Bone marrow (tissue), 2 donors: ENCODE measurements around the gene C6orf89.
A peak's percentile ranks its signal among the peaks of the same experiment; 100 is the strongest.
"Not testable (repeated sequence)": the region's sequence is repeated elsewhere in the genome, so short reads cannot be mapped to it uniquely, and the experiment has no call there.

Experiments
- DNase-seq, 2 donors: peaks; one replicate each; lab custom pipeline; 2025; lab: John Stamatoyannopoulos, UW

The C6orf89 gene

DNA sequence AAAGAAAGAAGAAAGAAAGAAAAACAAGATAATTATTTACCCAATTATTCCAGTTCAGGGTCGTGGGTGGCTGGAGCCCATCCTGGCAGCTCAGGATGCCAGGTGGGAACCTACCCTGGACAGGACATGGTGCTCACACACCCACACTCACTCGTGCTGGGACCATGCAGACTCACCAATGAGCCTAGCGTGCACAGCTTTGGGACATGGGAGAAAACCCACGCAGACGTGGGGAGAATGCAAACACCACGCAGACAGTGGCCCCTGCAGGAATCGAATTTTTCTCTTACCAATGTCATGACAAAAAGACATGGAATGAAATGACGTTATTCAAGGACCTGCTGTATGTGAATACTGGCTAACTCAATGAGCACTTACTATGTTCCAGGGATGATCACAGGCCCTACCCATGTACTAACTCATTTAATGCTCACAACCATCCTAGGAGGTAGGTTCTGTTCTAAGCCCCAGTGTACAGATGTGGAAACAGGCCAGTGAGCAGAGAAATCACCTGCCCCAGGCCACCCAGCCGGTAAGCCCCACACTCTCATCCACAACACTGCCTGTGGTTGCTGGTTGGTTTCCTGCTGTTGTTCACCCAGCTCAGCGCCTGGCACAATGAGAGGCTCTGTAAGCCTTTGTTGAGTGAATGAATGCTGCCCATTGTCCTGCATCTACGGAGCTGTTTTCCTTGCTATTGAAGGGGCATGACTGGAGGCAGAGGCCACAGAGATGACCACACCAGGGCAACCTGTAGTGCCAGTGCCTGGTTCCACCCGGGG lies 62.0 kb downstream of the C6orf89 start:
- no peak for DNase-seq

DNA sequence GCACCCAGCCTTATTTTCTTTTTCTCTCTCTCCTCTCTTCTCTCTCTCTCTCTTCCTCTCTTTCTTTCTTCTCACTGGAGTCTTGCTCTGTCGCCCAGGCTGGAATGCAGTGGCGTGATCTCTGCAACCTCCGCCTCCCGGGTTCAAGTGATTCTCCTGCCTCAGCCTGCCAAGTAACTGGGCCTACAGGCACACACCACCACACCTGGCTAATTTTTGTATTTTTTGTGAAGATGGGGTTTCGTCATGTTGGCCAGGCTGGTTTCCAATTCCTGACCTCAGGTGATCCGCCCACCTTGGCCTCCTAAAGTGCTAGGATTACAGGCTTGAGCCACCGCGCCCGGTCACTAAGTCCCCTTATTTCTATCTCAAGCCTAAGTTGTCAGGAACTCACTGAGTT lies 63.3 kb downstream of the C6orf89 start:
- DNase-seq: not testable (repeated sequence)

DNA sequence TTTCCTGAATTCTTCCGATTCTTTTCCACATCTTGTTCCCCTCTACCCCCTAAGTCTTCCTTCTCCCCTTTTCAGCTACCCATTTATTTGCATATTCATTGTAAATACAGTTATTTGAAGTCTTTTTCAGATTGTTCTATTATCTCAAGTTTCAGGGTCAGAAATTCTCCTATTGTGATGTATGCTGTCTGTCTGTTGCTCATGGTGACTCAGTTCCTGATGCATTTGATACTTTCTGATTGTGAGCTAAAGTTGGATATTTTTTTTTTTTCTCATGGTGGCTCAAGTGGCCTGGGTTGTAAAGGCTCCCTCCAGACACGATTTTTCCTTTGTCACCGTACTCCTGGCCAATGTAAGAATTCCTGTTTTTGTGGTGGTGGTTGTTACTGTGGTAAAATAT lies 63.9 kb downstream of the C6orf89 start:
- no peak for DNase-seq

DNA sequence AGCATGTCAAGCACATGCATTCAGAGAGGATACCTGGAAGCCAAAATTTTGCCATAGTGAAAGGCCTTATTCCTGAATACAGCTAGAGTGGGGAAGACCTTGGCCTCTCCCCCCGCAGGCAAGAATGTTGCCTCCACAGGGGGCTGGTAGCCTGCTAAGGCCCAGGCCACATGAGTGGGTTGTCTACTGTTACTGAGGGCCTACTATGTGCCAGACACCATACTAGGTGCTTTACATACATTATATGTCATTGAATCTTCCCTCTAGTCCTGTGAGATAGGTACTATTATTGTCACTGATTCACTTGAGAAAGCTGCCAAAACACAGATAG lies 68.1 kb downstream of the C6orf89 start:
- DNase-seq: no peak

DNA sequence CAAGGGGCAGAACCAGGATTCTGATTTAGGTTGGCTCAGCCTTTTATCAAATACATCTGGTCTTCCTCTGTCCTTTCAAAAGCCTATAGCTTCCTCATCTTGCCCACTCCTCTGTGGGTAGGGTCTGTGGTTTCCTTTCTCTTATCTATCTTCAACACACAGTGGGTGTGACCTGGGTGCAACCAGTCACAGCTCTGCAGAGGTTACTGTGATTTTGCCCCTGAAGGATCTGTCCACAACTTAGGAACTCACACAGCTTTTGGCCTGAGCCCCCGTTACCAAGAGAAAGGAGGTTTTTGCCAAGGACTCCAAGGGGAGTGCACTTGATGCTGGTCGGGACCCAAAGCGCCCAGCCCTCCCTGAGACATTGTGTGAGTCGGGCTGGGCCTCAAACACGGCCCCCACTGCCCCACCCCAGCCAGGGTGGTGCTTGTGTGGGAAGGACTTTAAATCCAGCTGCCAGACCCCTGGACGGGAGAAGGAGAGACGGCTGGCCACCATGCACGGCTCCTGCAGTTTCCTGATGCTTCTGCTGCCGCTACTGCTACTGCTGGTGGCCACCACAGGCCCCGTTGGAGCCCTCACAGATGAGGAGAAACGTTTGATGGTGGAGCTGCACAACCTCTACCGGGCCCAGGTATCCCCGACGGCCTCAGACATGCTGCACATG lies 68.6 kb downstream of the C6orf89 start, which contains the start of gene PI16:
TSS of gene PI16 (plus strand) at position 477 of the 670 bp plus-strand sequence. CDS start at position 500, 23 bp downstream.
- DNase-seq: peak in 1 of 2 donors; percentile 81

DNA sequence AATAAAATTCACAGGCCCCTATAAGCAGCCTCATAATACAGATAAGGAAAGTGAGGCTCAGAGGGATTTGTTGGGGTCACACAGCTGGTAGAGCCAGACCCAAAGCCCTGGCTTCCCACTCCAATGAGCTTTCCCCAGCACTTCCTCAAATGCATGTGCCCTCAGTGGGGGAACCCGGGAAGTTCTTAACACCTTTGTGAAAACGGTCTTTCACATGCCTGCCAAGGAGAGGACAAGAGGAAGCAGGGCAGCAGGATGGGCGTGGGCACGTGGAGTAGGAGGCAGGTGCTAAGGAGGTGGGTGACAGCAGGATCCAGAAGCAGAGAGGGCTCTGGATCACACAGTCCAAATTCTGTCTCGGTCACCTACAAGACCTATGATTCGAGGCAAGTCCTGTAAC lies 69.4 kb downstream of the C6orf89 start:
- no peak for DNase-seq

DNA sequence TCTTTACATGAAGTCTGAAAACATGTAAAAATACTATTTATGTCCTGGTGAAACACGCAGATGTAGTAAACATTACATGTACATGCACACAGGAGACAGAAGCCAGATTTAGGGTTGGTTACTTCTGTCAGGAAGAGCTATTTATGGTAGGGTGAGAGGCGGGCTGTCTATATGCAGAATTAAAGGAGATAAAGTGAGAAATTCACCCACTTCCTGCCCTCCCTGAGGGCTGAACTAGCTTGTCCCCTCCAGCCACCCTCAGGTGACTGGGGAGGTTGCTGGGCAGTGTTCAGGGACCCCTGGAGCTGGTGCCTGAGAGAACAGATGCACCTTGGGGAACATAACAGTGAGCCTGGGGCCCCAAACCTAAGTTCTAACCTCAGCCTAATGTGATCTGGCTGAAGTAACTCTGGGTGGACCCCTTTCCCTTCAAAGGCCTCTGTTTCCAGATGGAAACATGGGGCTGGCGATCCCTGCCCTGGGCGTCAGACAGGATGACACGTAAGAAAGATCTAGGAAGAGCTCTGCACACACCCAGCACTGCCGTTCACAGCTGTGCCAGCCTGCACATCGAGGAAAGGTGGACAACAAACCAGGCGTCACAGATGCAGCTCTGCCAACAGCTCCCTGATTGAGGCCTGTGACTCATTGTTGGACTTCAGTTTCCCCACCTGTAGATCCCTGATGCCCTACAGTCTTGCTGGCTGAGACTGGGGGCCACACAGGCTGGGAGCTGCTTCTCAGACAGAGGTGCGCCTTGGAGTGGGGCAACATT lies 70.1 kb downstream of the C6orf89 start:
- DNase-seq: no peak

DNA sequence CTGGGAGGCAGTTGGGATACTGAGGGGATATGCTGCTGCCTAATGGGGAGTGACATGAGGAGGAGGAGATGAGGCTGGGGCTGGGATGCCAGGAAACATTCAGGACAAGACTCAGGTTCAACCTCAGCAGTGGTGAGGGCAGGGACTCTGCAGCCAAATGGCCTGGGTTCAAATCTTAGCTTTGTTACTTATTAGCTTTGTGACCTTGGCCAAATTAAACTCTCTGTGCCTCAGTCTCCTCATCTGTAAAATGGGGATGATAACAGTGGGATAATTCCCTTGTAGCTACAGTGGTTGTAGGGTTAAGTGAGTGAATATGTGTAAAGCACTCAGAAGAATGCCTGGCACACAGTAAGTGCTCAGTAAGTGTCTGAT lies 70.7 kb downstream of the C6orf89 start:
- DNase-seq: no peak

DNA sequence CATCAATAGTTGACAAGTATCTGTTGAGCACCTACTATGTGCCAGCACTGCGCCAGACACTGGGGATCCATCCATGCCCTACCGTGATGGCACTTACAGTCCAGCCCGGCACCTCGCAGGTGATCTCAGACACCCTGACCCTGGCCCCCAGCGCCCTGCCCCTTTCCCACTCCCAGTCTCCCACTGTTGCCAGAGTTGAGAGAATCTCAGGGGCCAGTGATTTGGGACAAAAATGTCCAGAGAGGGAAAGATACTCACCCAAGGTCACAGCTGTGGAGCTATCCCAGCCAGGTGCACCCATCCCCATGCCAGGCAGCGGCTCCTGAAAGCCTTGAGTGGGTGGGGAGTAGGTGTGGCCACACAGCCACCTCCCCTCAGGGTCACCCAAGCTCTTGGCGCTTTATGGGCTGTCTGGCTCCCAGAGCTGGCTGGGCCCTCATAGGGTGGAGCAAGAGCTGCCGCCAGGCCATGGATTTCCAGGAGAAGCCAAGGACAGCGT lies 72.1 kb downstream of the C6orf89 start:
- no peak for DNase-seq

DNA sequence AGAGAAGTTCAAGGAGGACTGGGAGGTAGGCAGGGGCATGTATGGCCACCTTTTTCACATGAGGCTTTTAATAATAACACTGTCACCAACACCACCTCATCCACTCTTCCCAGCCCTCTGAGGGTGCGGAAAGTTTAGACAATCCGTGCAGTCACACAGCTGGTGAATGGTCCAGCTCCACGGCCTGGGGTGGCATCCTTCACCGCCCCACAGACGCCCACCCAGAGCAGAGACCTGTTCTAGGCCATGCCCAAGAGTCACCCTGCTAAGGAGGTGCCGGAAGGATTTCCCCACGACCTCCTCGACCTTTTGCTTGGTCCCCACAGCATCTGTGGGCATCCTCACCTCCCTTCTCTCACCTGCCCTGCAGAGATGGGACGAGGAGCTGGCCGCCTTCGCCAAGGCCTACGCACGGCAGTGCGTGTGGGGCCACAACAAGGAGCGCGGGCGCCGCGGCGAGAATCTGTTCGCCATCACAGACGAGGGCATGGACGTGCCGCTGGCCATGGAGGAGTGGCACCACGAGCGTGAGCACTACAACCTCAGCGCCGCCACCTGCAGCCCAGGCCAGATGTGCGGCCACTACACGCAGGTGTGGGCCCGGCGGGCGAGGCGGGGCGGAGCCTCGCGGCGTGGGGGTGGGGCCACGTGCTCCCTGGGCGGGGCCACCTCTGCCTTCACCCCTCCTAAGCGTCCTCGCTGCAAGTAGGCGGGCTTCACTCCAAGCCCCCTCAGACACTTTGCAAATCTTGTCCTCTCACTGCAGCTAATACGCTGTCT lies 73.2 kb downstream of the C6orf89 start:
- no peak for DNase-seq

DNA sequence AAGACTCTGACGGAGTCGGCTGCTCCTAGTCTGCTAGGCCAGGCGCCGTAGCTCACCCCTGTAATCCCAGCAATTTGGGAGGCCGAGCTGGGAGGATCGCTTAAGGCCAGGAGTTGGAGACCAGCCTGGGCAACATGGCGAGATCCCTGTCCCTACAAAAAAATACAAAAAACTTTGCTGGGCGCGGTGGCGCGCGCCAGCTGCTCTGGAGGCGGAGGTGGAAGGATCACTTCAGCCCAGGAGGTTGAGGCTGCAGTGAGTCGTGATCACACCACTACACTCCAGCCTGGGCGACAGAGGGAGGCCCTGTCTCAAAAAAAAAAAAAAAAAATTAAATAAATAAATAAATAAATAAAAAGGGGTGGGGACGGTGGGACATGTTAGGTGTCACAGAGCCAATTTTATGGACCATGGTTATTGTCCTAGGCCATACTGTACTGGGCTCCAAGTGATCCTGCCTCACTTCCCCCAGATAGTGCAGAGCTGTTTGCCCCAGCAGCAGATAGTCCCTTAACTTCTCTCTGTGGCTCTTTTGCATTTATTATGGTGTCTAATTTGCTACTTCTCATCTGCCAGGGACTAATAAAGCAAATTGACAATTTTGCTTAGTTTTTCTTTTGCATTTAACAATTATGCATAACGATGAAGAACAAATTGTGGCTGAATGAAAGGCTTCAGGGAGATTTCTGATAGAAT lies 74.0 kb downstream of the C6orf89 start:
- DNase-seq: no peak

DNA sequence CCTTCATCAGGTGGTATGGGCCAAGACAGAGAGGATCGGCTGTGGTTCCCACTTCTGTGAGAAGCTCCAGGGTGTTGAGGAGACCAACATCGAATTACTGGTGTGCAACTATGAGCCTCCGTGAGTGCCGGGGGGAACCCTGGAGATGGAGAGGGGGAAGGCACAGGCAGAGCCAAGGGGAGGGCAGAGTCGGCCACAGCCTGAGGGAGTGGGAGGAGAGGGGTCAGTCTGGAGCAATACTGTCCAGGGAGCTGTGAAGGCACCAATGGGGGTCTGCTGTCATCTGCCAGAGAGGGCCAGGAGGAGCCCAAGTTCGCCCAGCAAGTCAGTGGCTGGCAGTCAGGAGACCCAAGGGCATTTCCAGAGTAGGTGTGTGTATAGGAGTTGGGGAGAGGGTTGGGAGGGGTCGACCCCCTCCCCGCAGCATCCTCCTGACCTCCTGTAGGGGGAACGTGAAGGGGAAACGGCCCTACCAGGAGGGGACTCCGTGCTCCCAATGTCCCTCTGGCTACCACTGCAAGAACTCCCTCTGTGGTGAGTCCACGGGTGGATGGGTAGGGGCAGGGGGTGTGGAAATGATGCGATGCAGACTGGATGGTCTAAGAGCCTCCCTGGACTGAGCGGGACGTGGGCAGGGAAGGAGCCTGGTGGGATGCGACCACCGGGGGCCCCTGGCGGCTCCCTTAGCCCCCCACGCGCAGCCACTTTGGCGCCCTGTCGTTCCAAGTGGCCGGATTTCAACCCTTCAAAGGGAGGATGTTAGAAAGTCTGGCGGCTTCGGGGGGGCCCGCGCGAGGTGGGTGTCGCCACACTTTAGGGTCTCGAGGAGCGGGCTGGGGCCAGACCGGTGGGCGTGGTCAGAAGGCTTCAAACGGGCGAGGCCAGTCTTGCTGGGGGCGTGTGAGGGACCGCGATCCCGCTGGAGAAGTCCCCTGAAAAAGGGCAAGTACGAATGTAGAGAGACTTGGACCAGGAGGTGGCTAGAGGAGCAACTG lies 76.0 kb downstream of the C6orf89 start:
- no peak for DNase-seq

DNA sequence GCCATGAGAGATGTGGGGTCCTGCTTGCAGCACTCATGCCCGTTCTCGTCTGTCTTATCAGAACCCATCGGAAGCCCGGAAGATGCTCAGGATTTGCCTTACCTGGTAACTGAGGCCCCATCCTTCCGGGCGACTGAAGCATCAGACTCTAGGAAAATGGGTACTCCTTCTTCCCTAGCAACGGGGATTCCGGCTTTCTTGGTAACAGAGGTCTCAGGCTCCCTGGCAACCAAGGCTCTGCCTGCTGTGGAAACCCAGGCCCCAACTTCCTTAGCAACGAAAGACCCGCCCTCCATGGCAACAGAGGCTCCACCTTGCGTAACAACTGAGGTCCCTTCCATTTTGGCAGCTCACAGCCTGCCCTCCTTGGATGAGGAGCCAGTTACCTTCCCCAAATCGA lies 77.1 kb downstream of the C6orf89 start:
- peak; percentile 75 to 78 for DNase-seq

DNA sequence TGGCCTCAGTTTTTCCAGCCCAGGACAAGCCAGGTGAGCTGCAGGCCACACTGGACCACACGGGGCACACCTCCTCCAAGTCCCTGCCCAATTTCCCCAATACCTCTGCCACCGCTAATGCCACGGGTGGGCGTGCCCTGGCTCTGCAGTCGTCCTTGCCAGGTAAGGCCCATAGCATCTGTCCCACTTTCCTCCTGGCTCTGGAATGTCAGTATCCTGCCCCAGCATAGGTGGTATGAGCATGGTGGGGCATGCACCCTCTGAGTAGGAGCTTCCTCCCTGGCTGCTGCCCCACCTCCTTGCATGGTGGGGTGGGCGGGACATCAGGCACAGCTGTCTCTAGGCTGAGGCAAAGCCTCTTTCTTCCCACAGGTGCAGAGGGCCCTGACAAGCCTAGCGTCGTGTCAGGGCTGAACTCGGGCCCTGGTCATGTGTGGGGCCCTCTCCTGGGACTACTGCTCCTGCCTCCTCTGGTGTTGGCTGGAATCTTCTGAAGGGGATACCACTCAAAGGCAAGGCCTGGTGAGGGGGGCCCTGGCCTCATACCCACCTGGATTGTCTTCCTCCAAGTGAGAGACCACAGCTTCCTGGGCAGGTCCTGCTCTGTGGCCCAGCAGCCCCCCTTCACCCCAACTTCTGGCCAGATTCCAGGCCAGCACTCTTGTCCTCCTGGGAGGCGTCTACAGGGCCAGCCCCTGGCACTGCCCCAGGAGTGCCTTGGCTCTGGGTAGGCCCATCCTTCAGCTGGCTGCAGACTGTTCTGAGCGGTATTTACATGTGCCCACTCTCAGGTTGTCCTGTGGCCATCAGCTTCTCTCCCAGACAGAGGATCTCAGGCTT lies 77.9 kb downstream of the C6orf89 start:
- no peak for DNase-seq

DNA sequence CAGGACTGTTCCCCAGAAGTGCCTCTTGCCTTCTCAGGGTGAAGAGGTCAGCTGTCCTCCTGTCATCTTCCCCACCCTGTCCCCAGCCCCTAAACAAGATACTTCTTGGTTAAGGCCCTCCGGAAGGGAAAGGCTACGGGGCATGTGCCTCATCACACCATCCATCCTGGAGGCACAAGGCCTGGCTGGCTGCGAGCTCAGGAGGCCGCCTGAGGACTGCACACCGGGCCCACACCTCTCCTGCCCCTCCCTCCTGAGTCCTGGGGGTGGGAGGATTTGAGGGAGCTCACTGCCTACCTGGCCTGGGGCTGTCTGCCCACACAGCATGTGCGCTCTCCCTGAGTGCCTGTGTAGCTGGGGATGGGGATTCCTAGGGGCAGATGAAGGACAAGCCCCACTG lies 78.6 kb downstream of the C6orf89 start:
- DNase-seq: no peak

DNA sequence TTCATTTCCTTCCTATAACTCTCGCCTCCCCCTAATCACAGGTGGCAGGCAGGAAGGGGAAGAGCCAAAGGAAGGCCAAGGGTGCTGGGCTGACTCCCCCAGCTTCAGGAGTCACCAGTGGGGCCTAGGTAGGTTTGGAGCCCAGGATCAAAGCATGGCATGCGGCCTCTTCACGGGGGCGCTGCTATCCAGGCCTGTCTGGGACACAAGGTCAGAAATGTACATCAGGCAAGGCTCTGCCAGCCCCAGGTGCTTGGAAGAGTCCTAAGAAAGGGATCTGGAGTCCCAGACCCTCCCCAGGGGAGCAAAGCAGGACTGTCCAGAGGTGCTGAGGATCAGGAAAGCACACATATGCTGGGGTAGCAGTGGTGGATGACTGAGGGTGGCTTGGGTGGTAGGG lies 79.2 kb downstream of the C6orf89 start:
- DNase-seq: no peak

DNA sequence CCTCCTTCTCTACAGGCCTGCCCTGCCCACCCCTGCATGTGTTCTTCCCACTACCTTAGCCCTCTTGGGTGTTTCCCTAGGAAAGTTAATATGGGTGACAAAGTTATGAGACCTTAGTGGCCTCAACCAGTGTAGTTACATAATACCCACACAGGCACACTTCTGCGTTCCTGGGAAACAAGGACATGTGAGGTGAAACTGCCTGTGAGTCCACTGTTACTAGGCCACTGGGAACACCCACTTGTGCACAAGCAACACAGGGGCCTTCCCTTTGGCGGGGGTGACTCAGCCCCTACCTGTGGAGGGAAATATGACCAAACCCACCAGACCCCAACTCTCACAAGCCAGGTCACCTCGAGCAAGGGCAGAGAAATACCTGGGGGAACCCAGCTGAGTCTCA lies 81.5 kb downstream of the C6orf89 start:
- DNase-seq: no peak

DNA sequence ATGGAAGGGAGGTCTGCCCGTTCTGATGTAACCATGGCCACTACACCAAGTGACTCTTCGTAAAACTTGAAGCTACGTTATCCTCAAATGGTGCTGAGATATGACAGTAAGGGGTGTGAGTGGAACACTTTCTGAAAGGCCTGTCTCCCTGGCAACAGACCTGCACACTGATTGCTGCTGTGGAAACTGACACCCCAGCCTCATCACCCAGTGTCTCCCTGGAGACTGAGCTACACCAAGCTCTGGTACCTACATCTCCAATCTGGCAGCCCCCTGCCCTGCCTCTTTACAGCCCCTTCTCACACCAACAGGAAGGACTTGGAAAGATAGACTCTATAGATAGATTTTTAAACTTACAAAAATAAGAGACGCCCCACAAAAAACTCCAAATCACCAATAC lies 82.0 kb downstream of the C6orf89 start:
- DNase-seq: no peak

DNA sequence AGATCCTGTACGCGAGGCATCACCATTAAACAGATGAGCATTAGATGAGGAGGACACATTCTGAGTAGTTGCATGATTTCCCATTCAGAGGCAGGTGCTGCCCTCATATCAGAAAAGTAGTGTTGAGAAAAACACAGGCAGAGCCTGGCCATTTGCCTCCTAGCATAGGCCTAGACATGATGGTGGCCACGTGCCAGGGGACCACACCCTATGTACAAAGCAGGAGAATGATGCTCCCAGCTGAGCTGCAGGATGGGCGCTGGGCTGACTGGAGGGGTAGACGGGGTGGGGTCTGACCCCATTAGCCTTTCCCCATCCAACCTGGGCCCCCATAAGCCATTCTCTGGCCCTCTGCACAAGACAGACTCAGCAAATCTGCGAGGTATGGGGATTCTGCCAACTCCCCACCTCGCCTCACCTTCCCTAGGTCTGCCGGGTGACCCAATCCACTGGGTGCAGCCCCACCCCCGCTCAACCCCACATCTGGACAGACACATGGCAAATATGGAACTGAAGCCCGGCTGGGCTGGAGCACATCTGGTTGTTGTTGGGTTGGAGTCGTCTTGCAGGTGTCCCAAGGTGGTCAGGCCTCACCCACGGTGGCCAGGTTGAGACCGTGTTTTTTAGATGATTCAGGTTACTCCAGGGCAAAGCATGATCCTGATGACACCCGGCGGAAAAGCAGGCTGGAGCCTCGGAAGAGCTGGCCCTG lies 82.7 kb downstream of the C6orf89 start:
- DNase-seq: no peak
